Progenitor cell of endocrine pancreas (in vitro differentiated cells): Measurements from ENCODE around the gene FRG1. TPM values are rescaled to one million over a fixed set of nuclear protein-coding genes. Genes with fewer than 3 reads are reported as not detected.
"Not testable (repeated sequence)": the region's sequence is repeated elsewhere in the genome, so short reads cannot be mapped to it uniquely, and the experiment has no call there.

Source experiments
- DNase-seq: peaks from one replicate; pipeline ENCODE4 v3.0.0; 2021; ENCODE audit warnings: low spot score; ENCODE audit not compliant: unreplicated experiment
- H3K27ac Mint-ChIP-seq: 2 replicates; pipeline ENCODE4 v1.8.0; 2021; ENCODE audit warnings: mild to moderate bottlenecking, moderate library complexity, mixed read lengths
- H3K27me3 Mint-ChIP-seq: 2 replicates; pipeline ENCODE4 v1.8.0; 2021; ENCODE audit warnings: mixed read lengths
- H3K36me3 Mint-ChIP-seq: 2 replicates; pipeline ENCODE4 v1.8.0; 2022; ENCODE audit warnings: mixed read lengths; ENCODE audit not compliant: insufficient read depth
- H3K4me1 Mint-ChIP-seq: 2 replicates; pipeline ENCODE4 v1.8.0; 2021; ENCODE audit warnings: low read depth, mixed read lengths
- H3K4me3 Mint-ChIP-seq: 2 replicates; pipeline ENCODE4 v1.8.0; 2021; ENCODE audit warnings: low read depth, mild to moderate bottlenecking, moderate library complexity, mixed read lengths
- H3K9me3 Mint-ChIP-seq: 2 replicates; pipeline ENCODE4 v1.8.0; 2021; ENCODE audit warnings: low read depth, mixed read lengths
- CTCF ChIP-seq: fragments of 200-600 bp; sonication (generic); IDR thresholded peaks from one replicate; pipeline ENCODE4 v1.5.0; 2021; ENCODE audit warnings: antibody characterized with exemption, mild to moderate bottlenecking; ENCODE audit not compliant: unreplicated experiment
- long read RNA-seq: library from polyadenylated mRNA; unstranded; transcript quantifications from one replicate; pipeline ENCODE4 v2.0.0, GENCODE V29; 2020
- total RNA-seq: library from RNA; stranded (reverse); gene quantifications from 2 replicates; pipeline ENCODE4 v1.2.1, GENCODE V29; 2021

The FRG1 gene
- 36.4 and 36.7 TPM in 2 replicates for total RNA-seq
- long read RNA-seq, transcript FRG1-201 (9 exons, 1,074 nt) = major isoform, 8 of 11 reads
- long read RNA-seq, partial matches to known transcripts = 2 of 11 reads
- long read RNA-seq, other reads (novel, unspliced or antisense) = 1 of 11 reads

- peak; percentile 94 for DNase-seq
- H3K4me3 Mint-ChIP-seq = peak within 1 kb of the TSS; percentile 94
- peak within 1 kb of the TSS; percentile 98 for H3K27ac Mint-ChIP-seq
- no peaks in the 10 kb centered on the region for H3K27me3 Mint-ChIP-seq
- H3K4me1 Mint-ChIP-seq = peaks cover 10% of the 10 kb centered on the region
- TF ChIP-seq CTCF = peak; percentile 98
- peaks cover 8% of the 10 kb centered on the region for H3K36me3 Mint-ChIP-seq
- H3K9me3 Mint-ChIP-seq = peaks cover 16% of the 10 kb centered on the region
Observed at GRCh38 chr4:189940178-189941004, at the start of gene FRG1. Gene FRG1, plus strand, starts transcription at chr4:189940872. Its CDS starts 138 bp downstream, at chr4:189941010.

- H3K36me3 Mint-ChIP-seq = peaks cover 4% of the 10 kb centered on the region
- DNase-seq = no peak
- peaks cover 43% of the 10 kb centered on the region for H3K9me3 Mint-ChIP-seq
- H3K27ac Mint-ChIP-seq = no peak overlapping the region
- no peak overlapping the region for H3K4me3 Mint-ChIP-seq
- H3K4me1 Mint-ChIP-seq = no peaks in the 10 kb centered on the region
- H3K27me3 Mint-ChIP-seq = no peaks in the 10 kb centered on the region
- TF ChIP-seq CTCF = no peak
Observed at GRCh38 chr4:189897667-189898066, 43.0 kb upstream of the FRG1 start.

- H3K36me3 Mint-ChIP-seq, H3K27ac Mint-ChIP-seq, H3K4me3 Mint-ChIP-seq, H3K27me3 Mint-ChIP-seq, DNase-seq, H3K4me1 Mint-ChIP-seq: not testable (repeated sequence)
- H3K9me3 Mint-ChIP-seq = peaks cover 29% of the 10 kb centered on the region
Observed at GRCh38 chr4:189899481-189900015, 41.1 kb upstream of the FRG1 start.

- H3K4me3 Mint-ChIP-seq = not testable (repeated sequence)
Observed at GRCh38 chr4:189904420-189905027, 36.1 kb upstream of the FRG1 start.

GRCh38 chr4:189912170-189912569 is 28.5 kb upstream of the FRG1 start:
- no peaks in the 10 kb centered on the region for H3K4me1 Mint-ChIP-seq
- peak; percentile 29 for TF ChIP-seq CTCF
- no peaks in the 10 kb centered on the region for H3K36me3 Mint-ChIP-seq
- H3K9me3 Mint-ChIP-seq = peaks cover 36% of the 10 kb centered on the region
- no peak overlapping the region for H3K27ac Mint-ChIP-seq
- no peak for DNase-seq
- H3K27me3 Mint-ChIP-seq = no peaks in the 10 kb centered on the region
- no peak overlapping the region for H3K4me3 Mint-ChIP-seq

More at GRCh38 chr4:189904420-189905027, 36.1 kb upstream of the FRG1 start:
- H3K36me3 Mint-ChIP-seq, H3K27ac Mint-ChIP-seq, H3K27me3 Mint-ChIP-seq, H3K4me1 Mint-ChIP-seq, H3K9me3 Mint-ChIP-seq: not testable (repeated sequence)
- peak; percentile 17 for DNase-seq
- TF ChIP-seq CTCF = peak; percentile 69
